CD14-positive monocyte (primary cell): ENCODE data around the gene PPIE. TPM values are rescaled to one million over a fixed set of nuclear protein-coding genes. Genes with fewer than 3 reads are reported as not detected.

Experiments used
- DNase-seq, 3 donors: peaks; one replicate each; pipeline ENCODE4 v3.0.0-alpha.2; 2011 to 2022
- H2AFZ ChIP-seq: 2 replicates; pipeline ENCODE4 v1.6.0; 2012; ENCODE audit warnings: mild to moderate bottlenecking, low read depth, low read length, inconsistent platforms; ENCODE audit not compliant: insufficient read depth, poor library complexity, severe bottlenecking
- H3K27ac ChIP-seq, 2 donors: 1 replicate in 1 of 2; 2 replicates in 1 of 2; pipeline ENCODE4 v1.5.1; 2012 to 2013; ENCODE audit warnings: low read length in 2 of 2, control low read depth in 1 of 2, inconsistent platforms in 1 of 2, low read depth in 1 of 2, mild to moderate bottlenecking in 1 of 2
- H3K27me3 ChIP-seq, 2 donors: one replicate each; pipeline versions ENCODE4 v1.6.0 to v1.6.1; 2011 to 2013; ENCODE audit warnings: low read length in 2 of 2; ENCODE audit not compliant: control insufficient read depth in 2 of 2, insufficient read depth in 2 of 2
- H3K36me3 ChIP-seq, 2 donors: replicated peaks in 1 of 2; 1 replicate in 1 of 2; 2 replicates in 1 of 2; pipeline versions ENCODE4 v1.5.1 to v1.6.1; 2012 to 2013; ENCODE audit warnings: low read length in 2 of 2, control low read depth in 1 of 2, inconsistent platforms in 1 of 2, mild to moderate bottlenecking in 1 of 2; ENCODE audit not compliant: insufficient read depth in 2 of 2, control insufficient read depth in 1 of 2
- H3K4me1 ChIP-seq, 2 donors: 1 replicate in 1 of 2; 2 replicates in 1 of 2; pipeline versions ENCODE4 v1.5.1 to v1.6.1; 2012 to 2013; ENCODE audit warnings: low read length in 2 of 2, control low read depth in 1 of 2, inconsistent platforms in 1 of 2, mild to moderate bottlenecking in 1 of 2, moderate library complexity in 1 of 2; ENCODE audit not compliant: insufficient read depth in 2 of 2, control insufficient read depth in 1 of 2
- H3K4me2 ChIP-seq: replicated peaks from 2 replicates; pipeline ENCODE3; 2012; ENCODE audit warnings: low read length, moderate library complexity, mild to moderate bottlenecking; ENCODE audit not compliant: poor library complexity, severe bottlenecking; ENCODE audit errors: extremely low read depth
- H3K4me3 ChIP-seq, 3 experiments: fragments of 200-600 bp in 1 of 3; sonication (generic) in 1 of 3; replicated peaks in 1 of 3; 1 replicate in 2 of 3; 2 replicates in 1 of 3; pipeline ENCODE4 v1.5.1; 2011 to 2013; ENCODE audit warnings: low read length in 3 of 3, mild to moderate bottlenecking in 3 of 3, control low read depth in 2 of 3, low read depth in 2 of 3, inconsistent platforms in 1 of 3, moderate library complexity in 1 of 3
- H3K79me2 ChIP-seq: 2 replicates; pipeline ENCODE4 v1.6.0; 2012; ENCODE audit warnings: mild to moderate bottlenecking, control low read depth, inconsistent platforms, low read length, moderate library complexity; ENCODE audit not compliant: insufficient read depth
- H3K9ac ChIP-seq: 2 replicates; pipeline ENCODE4 v1.6.0; 2017; ENCODE audit warnings: low read length, mild to moderate bottlenecking; ENCODE audit not compliant: insufficient read depth, poor library complexity, severe bottlenecking
- H3K9me3 ChIP-seq, 2 donors: replicated peaks in 1 of 2; 1 replicate in 1 of 2; 2 replicates in 1 of 2; pipeline versions ENCODE4 v1.5.1 to v1.6.1; 2012 to 2013; ENCODE audit warnings: low read length in 2 of 2, control low read depth in 1 of 2; ENCODE audit not compliant: control insufficient read depth in 1 of 2, insufficient read depth in 1 of 2
- H4K20me1 ChIP-seq: 2 replicates; pipeline ENCODE4 v1.6.0; 2012; ENCODE audit warnings: mild to moderate bottlenecking, low read length, control low read depth, moderate library complexity; ENCODE audit not compliant: insufficient read depth
- H3K27ac Mint-ChIP-seq, 7 donors: one replicate each; pipeline ENCODE4 v1.8.0; 2020; ENCODE audit warnings: mild to moderate bottlenecking in 7 of 7, mixed read lengths in 7 of 7, moderate library complexity in 6 of 7, inconsistent platforms in 2 of 7
- H3K27me3 Mint-ChIP-seq, 3 donors: one replicate each; pipeline ENCODE4 v1.8.0; 2021 to 2022; ENCODE audit warnings: low read depth in 3 of 3, mild to moderate bottlenecking in 3 of 3, mixed read lengths in 3 of 3, moderate library complexity in 3 of 3, inconsistent platforms in 1 of 3
- H3K36me3 Mint-ChIP-seq, 2 donors: one replicate each; pipeline ENCODE4 v1.8.0; 2020; ENCODE audit warnings: mixed read lengths in 2 of 2, inconsistent platforms in 1 of 2, mild to moderate bottlenecking in 1 of 2
- H3K4me1 Mint-ChIP-seq: one replicate; pipeline ENCODE4 v1.8.0; 2020; ENCODE audit warnings: mild to moderate bottlenecking, mixed read lengths
- H3K4me3 Mint-ChIP-seq, 2 donors: one replicate each; pipeline ENCODE4 v1.8.0; 2020; ENCODE audit warnings: mild to moderate bottlenecking in 2 of 2, mixed read lengths in 2 of 2, moderate library complexity in 1 of 2
- H3K9me3 Mint-ChIP-seq, 7 donors: one replicate each; pipeline ENCODE4 v1.8.0; 2020 to 2022; ENCODE audit warnings: mixed read lengths in 7 of 7, mild to moderate bottlenecking in 6 of 7, moderate library complexity in 6 of 7, inconsistent platforms in 2 of 7
- CTCF ChIP-seq: fragments of 200-600 bp; IDR thresholded peaks from one replicate; pipeline ENCODE4 v1.8.0; 2022; ENCODE audit warnings: antibody characterized with exemption, mild to moderate bottlenecking
- WGBS: methylation state at CpG from one replicate; pipeline ENCODE4 v1.1.5; 2013; ENCODE audit warnings: missing lambda C conversion rate; ENCODE audit not compliant: insufficient coverage; 5-methylcytosine and 5-hydroxymethylcytosine counted together
- intact Hi-C, 2 donors: fragments of 100-400 bp; cut with micrococcal nuclease; formaldehyde crosslinking; loops; one replicate each; pipeline versions ENCODE4 v1.15.0 to v1.15.1; 2023
- polyA plus RNA-seq, 3 donors: library from polyadenylated mRNA; depleted of rRNA in 1 of 3; unstranded in 2 of 3; stranded (reverse) in 1 of 3; fragments of 300-500 nt in 2 of 3; fragments of >200 nt in 1 of 3; fragmentation: Illumina TruSeq in 2 of 3; gene quantifications; 1 replicate in 2 of 3; 2 replicates in 1 of 3; pipeline ENCODE4 v1.2.3, GENCODE V29; 2012 to 2021

The PPIE gene
- polyA plus RNA-seq, 3 donors, result 48.8 to 55.9 (median 48.9) TPM

- no peak for DNase-seq
- H3K27me3 Mint-ChIP-seq, result peaks cover 43 to 57% (median 51%) of the 10 kb centered on the region in 3 donors
- H3K4me3 Mint-ChIP-seq, result no peak overlapping the region
- H3K27ac Mint-ChIP-seq, result no peak overlapping the region
- peaks cover 4% of the 10 kb centered on the region for H3K4me1 Mint-ChIP-seq
- intact Hi-C loops, result loop anchor here in 1 of 2 donors (5.0 kb wide), 1 partner anchor 65 kb away; no protein-coding TSS in a partner anchor
- Histone ChIP-seq H3K9me3 (peaks cover 0 to 3% of the 10 kb centered on the region in 2 donors), H3K4me3 (no peak overlapping the region), H3K79me2 (no peaks in the 10 kb centered on the region), H3K36me3 (no peaks in the 10 kb centered on the region), H3K4me1 (no peaks in the 10 kb centered on the region), H2AFZ (no peak overlapping the region), H3K27me3 (peaks cover 26 to 59% of the 10 kb centered on the region in 2 donors), H3K9ac (no peak overlapping the region), H3K27ac (no peak overlapping the region), H4K20me1 (no peaks in the 10 kb centered on the region), H3K4me2 (no peak overlapping the region)
- no peak for TF ChIP-seq CTCF
- no CpG with 5 or more reads among the region's 2 CpGs for WGBS
- peaks cover 0 to 4% (median 0%) of the 10 kb centered on the region in 7 donors for H3K9me3 Mint-ChIP-seq
- H3K36me3 Mint-ChIP-seq, result no peaks in the 10 kb centered on the region
These were observed 16.2 kb upstream of the PPIE start for GRCh38 chr1:39722495-39722894.

GRCh38 chr1:39726600-39726999, 12.1 kb upstream of the PPIE start:
- Mint-ChIP-seq H3K27ac (no peak overlapping the region), H3K36me3 (peaks cover 0 to 6% of the 10 kb centered on the region in 2 donors), H3K4me1 (peaks cover 17% of the 10 kb centered on the region), H3K4me3 (peak overlapping the region in 1 of 2 donors; percentile 75), H3K27me3 (peaks cover 58 to 83% (median 68%) of the 10 kb centered on the region in 3 donors), H3K9me3 (peaks cover 0 to 10% (median 5%) of the 10 kb centered on the region in 7 donors)
- Histone ChIP-seq H4K20me1 (no peaks in the 10 kb centered on the region), H3K36me3 (no peaks in the 10 kb centered on the region), H3K27me3 (peaks cover 29 to 77% of the 10 kb centered on the region in 2 donors), H3K9ac (no peak overlapping the region), H3K4me1 (no peaks in the 10 kb centered on the region), H3K4me3 (no peak overlapping the region), H3K79me2 (no peaks in the 10 kb centered on the region), H2AFZ (no peak overlapping the region), H3K27ac (no peak overlapping the region), H3K4me2 (no peak overlapping the region), H3K9me3 (peaks cover 0 to 10% of the 10 kb centered on the region in 2 donors)
- WGBS, result no CpG with 5 or more reads among the region's 3 CpGs
- no peak for TF ChIP-seq CTCF
- no peak for DNase-seq
- intact Hi-C loops, result no loop called here
